GM20431 (cell line): ENCODE data around the gene RHOBTB3.
"Not testable (repeated sequence)": the region's sequence is repeated elsewhere in the genome, so short reads cannot be mapped to it uniquely, and the experiment has no call there.

ENCODE experiments used
- in situ Hi-C: fragments of 300-500 bp; cut with MseI, MboI; formaldehyde crosslinking; loops from one replicate; pipeline ENCODE4 v1.15.0; 2020; ENCODE audit warnings: low sequenced_read_pairs; ENCODE audit not compliant: unreplicated experiment

The RHOBTB3 gene

DNA sequence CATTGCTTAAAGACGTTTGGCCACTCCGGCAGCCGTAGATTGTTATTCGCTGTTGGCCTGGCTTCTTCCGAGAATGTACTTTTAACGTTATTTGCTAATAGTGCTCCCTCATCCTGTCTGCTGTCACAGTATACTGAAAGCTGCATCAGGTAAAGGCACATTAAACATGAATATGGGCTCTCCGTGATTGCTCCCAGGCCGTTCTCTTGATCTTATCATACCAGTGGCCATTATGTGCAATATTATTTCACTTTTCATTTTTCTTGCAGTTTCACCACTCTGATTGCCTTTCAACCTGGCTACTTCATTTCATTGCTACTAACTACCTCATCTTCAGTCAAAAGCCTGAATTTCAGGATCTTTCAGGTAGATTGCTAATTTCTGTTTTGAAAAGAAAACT lies 57.4 kb downstream of the RHOBTB3 start:
- in situ Hi-C loops = no loop called here

DNA sequence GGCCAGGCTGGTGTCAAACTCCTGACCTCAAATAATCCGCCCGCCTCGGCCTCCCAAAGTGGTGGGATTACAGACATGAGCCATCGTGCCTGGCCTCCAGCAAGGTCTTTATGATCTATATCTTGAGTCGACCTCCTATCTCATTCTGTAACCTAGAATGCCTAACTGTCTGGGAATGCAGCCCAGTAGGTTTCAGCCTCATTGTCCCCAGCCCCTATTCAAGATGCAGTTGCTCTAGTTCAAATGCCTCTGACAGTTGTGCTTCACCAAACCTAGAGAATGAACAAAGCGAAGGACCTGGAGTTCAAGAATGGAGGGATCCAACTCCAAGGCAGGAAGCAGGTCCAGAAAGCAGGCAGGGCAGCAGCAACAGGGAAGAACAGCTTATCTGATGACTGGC lies 60.6 kb downstream of the RHOBTB3 start:
- in situ Hi-C loops = no loop called here

DNA sequence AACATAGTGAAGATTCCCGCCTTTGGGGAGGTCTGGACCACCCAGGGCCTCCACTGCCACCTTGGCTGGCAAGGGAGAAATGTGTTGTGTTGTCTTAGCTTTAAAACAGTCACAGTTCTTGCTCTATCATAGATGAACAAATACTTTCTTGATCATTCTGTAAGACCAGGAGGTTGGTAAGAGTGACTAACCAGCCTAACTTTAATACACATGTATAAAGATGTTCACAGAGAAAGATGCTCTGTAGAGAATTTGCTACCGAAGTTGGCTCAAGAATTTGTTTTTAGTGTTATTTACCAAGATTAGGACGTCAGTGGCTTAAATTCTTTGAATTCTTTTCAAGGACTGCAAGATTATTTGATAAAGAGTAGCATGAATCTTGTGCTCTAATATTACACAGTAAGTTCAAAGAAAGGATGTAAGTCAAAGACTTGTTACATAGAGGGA lies 63.0 kb downstream of the RHOBTB3 start:
- in situ Hi-C loops = no loop called here

DNA sequence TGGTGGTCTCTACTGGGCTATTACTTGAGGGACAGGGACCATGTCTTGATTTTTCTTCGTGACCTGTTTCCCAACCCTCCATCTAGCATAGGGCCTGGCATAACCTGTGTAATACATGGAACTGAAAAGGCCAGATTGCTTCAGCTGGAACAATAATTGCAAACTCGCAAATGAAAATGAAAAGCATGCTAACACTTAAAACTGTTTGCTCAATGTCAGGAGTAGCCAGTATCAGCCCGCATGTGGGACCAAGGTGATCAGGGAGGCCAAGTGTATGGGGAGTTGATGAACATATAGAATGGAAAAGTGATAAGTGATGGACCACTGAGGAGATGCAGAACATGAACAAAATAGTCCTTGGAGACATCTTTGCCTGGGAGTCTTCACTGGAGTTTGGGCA lies 66.2 kb downstream of the RHOBTB3 start:
- in situ Hi-C loops = no loop called here

DNA sequence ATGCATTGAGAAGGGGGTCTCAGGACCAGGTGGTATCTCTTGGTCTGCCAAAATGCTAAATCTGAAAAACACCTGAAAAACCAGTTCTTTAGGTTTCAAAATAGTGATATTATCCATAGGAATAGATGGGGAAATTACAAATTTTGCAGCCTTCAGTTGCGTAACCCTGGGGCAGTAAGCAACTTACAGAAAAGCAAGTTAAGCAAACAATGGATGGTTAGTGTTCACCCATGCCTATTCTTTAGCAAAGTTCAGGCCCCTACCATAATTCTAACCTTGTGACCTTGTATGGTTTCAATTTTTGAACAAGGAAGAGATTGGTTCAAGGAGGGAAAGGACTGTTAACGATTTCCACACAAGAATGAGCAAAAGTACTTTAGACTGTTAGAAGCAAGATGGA lies 66.9 kb downstream of the RHOBTB3 start:
- in situ Hi-C loops = no loop called here

DNA sequence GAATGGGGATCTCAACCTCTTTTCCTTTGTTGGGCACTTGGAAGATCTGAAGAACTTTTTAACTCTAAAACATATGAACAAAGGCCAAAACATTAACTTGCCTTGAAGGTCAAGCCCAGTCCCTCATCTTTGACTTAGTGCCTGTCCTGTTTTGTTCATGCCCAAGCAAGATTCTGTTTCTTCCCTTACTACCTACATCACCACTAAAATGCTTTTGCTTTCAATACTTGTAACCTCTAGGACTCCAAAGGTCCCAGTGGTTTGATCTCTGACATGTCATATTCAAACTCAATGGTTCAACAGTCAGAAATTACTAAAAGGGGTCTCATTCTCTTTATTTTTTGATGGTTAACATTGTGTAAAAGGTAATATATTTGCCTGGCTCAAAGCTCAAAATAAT lies 67.4 kb downstream of the RHOBTB3 start:
- in situ Hi-C loops = no loop called here

DNA sequence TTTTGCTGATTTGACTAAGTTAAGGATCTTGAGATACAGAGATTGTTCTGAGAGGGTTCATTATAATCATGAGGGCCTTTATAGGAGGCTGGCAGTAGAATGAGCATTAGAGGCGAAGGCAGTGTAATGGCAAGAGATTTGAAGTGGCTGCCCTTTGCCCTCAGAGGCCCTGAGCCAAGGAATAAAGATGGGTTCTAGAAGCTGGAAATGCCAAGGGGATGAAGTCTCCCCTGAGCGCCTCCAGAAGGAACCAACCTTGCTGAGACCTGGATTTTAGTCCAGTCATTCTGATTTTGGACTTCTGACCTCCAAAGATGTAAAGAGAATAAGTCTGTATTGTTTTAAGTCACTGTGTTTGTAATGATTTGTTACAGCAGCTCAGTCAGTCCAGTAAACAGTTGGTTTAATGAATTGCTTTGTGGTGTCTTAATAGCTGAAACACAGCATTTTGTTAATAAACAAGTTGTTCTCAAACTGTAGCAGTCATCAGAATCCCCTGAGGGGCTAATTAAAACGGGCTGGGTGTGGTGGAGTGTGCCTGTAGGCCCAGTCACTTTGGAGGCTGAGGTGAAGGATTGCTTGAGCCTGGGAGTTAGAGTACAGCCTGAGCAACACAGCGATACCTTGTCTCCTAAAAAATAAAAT lies 68.2 kb downstream of the RHOBTB3 start:
- in situ Hi-C loops = no loop called here

DNA sequence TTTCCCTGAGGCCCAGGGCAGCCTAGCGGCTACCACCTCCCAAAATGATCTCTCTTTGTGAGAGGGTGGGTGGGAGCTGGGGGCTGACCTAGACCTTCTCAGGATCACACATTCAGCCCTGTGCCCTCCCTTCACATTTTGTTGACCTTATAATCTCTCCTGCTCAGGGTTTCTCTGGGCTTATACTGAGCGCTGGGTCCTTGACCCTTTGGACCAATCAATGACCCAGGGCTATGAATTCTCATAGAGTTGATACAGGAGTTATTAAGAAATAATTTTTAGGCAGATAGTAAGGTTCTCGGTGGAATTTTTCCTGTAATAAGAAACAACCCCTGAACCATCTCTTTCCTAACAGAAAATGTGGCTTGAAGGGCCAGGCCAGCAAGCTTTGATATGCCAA lies 69.4 kb downstream of the RHOBTB3 start:
- in situ Hi-C loops = no loop called here

DNA sequence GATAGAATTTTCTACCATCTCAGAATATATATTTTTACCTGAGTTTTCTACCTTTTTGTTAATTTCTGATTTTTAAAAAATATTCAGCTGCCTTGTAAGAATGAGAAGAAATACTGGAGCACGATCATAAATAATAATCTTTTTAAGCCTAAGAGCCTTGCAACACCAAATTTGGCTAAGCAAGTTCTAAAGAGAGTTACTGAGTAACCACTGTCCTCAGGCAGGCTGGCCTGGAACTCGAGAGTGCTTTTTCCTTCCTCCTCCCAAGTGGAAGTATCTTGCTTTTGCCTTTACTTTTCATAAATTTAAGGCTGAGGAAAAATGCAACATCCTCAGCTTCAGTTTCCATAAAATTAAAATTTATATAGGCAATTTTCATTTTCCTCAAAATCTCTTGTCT lies 70.4 kb downstream of the RHOBTB3 start:
- in situ Hi-C loops = no loop called here

DNA sequence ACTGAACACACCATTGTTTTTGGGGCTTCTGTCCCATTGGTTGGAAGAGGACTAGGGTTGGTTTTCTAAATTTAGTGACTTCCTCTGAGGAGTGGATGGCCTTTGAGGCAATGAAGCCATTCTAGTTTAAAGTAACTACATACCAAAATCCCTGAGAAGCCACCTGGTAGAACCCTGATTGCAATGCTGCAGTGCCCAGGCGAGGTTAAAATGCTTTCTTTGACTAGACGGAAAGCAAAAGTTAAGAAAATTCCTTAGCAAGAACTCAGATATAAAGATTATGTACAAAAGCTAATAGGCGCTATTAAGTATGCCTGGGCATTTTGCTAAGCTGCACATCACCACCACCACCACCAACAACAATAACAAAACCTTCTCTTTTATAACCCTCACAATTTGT lies 70.8 kb downstream of the RHOBTB3 start:
- in situ Hi-C loops = no loop called here

DNA sequence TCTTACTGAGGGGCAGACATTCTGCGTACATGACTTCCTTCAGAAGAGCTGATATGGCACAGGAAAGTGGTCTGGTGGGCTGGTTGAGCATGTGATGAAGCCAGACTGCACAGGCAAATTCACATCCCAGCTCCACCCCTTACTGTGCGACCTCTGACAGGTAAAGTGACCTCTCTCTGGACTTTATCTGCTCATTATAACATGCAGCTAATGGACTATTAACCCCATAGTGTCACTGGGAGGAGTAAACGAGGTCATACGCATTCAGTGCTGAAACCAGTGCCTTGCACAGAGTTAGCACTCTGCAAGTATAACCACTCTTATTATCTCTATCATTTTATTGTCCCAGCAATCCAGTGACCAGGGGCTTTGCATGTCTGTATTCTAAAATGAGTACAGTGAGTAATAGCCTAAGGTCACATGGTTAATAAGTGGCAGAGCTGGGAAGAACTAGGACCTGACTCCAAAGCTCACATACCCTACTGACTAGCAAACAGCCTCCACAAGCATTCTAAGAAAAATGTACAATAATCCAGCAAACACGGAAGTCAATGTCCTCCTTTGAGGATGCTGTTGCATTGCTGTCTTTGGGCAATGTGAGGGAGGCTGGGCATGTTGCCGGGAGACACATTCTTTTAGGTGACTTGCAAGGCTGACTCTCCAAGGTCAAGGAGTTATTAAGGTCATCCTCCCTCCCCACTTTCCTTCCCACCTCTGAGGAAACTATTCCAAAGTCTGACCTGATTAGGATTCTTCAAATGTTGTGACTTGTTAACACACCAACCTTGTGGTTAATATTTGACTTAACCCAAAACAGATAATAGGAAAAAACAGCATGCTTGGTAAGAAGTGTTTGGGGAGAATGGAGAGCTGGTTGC lies 72.4 kb downstream of the RHOBTB3 start:
- in situ Hi-C loops = no loop called here

DNA sequence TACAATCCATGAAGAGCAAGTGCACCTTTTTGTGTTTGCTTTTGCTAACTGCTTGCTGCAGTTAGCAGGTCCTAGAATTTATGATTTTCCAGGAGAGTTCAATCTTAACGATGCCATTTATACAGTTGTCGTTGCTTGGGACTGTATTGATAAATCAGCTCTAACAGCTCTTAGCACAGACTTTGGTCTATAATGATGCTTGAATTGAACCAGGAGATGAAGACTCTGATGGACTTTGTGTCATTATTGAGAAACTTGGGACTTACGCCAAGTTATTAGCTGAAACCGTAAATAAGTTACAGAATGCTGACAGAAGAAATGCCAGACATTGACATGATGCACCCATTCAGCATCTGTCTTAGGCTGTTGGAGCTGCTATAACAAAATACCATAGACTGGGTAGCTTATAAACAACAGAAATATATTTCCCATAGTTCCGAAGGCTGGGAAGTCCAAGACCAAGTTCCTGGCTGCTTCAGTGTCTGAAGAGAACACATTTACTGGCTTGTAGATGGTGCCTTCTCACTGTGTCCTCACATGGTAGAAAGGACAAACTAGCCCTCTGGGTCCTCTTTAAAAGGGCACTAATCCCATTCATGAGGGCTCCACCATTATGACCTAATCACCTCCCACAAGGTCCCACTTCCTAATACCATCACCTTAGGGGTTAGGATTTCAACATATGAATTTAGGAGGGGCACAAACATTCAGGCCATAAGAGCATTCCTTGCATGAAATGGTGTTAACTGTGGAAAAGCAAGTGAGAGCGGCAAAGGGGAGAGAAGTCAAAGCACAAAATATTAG lies 73.8 kb downstream of the RHOBTB3 start:
- in situ Hi-C loops = no loop called here

DNA sequence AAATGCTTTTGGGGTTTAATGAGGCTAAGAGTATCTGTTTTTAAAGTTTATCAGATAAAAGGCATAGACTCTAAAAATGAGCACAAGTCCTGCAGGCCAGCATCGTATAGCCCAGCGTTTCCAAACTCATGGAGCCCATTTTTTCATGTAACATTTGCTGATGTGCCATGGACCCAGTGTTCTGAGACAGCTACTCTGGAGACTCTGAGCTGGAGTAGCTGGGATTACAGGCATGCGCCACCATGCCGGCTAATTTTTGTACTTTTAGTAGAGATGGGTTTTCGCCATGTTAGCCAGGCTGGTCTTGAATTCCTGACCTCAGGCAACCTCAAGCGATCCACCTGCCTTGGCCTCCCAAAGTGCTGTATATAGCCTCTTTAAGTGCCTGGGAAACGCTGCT lies 75.6 kb downstream of the RHOBTB3 start:
- in situ Hi-C loops = no loop called here

DNA sequence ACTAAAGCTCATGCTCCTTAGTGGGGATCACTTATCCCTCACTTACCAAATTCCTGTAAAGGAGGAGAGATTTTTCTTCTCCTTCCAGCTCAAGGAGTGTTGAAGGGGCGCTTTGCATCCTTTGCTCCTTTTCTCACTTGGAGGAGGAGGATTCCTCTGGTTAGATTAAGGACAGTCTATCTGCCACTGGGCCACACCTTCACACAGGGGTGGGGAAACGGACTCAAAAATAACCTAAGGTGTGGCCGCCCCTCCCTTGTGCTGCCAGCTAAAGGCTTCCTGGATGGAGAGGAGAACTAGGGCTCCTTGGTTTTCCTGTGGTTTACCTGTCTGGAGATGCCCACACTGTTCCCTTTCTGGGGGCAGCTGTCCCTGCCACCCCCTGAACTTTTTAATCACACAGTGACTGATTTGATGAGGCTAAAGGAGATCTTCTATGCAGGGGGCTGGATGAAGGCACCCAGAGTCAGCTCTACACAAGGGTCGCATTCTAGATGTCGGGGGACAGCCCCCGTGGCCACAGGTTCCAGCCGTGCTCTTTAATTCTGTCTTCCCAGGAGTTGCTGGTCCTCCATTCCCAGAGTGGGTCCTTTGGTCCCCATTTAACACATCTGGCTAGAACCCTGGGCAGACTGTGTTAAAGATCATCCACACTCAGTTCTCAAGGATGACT lies 77.0 kb downstream of the RHOBTB3 start:
- in situ Hi-C loops = no loop called here

DNA sequence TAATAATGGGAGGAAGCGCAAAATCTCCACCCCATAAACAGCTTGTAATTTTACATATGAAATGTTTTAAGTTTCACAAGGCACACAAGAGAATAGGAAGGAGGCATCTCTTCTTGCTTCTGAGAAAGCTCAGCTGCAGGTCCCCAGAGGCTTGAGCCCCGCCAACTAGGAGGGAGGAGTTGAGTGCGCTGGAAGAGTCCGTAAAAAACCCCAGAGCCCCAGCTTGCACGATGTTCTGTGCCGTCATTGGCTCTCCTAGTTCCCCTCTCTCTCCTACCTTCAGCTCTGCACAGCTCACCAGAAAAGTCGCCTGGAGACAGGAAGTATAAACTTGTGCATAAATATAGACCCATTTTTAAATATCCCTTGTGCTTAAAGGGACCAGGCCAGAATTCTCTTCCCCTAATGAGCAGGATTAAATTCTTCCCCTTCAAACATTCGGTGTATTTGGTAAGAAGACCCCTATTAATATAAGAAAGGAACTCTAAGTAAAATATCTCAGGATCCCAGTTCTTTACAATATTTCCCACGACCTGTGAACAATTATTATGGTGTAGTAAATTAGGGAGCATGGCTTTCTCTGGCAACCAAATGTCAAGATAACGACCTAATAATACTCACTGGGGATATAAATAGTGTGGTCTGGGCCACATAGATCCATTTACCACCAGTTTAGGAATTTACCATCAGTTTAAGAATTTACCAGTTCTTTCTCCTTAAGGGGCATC lies 77.7 kb downstream of the RHOBTB3 start:
- in situ Hi-C loops = no loop called here

DNA sequence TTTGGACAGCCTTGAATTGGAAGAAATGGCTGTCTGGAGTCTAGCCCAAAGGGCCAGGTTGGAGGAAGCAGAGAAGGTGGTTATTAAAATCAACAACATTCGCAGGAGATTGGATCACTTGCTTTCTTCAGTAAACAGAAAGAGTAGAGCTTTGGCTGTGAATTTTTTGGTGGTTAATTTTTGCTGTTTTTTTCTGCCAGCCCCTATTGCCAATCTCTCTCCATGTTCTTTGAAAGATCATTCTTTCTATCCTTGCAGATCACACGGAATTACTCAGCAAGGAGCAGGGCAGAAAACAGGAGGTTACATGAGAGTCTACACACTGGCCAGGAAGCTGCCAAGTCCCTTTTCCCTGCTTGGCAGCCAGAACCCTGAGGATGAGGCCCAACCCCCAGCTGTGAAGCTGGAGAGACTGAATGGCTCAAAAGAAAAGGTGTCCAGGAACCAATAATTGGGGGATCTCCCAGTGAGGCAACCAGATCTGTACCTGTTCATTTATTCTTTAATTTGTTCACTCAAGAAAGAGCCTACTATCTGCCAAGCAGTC lies 78.4 kb downstream of the RHOBTB3 start:
- in situ Hi-C loops = no loop called here

DNA sequence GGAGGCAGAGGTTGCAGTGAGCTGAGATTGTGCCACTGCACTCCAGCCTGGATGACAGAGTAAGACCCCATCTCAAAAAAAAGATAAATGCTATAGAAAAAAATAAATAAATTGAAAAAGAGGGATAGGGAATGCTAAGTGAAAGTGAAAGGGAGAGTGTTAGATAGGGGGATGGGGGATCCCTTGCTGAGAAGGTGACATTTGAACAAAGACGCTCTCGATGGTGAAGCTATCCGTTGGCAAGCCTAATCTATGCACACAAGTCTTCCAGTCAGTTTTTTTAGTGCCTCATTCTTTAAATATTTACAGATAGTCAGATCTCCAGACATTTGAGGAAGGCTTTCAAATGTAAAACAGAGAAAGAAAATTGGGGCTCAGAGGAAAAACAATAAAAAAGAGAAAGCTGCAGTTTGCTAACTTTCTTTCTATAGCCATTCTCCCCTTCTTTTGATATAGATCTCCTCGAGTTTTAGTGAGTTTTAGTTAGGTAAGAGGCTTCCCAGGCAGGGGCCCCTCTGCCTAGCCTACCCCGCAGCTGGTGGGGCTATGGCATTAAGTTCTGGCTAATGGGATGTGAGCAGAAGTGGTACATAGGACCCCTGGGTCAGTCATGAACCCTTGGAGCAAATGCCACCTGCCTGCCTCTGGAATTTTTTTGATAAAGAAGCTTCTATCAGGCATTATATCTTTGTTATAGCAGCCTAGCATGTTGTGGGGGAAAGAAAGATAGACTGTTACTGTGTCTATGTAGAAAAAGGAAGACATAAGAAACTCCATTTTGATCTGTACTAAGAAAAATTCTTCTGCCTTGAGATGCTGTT lies 79.4 kb downstream of the RHOBTB3 start:
- in situ Hi-C loops = no loop called here

DNA sequence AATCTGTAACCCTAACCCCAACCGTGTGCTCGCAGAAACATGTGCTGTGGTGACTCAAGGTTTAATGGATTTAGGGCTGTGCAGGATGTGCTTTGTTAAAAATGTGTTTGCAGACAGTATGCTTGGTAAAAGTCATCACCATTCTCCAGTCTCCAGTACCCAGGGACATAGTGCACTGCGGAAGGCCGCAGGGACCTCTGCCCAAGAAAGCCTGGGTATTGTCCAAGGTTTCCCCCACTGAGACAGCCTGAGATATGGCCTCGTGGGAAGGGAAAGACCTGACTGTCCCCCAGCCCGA lies 79.9 kb downstream of the RHOBTB3 start:
- in situ Hi-C loops = not testable (repeated sequence)
